Measurements from ENCODE around the gene DHRSX. TPM values are rescaled to one million over a fixed set of nuclear protein-coding genes. Genes with fewer than 3 reads are reported as not detected.

DHRSX gene
- total and polyA plus RNA-seq, 9 of the 15 experiments (the other 6 are each of a cell fraction or from before 2014, with no cell fraction given) = 0.59 to 11.0 (median 6.2) TPM

GRCh38 chrX:2263203-2263602 is 237.6 kb downstream of the DHRSX start:
- Histone ChIP-seq H3K27ac (ENCODE audit: extremely low read depth, low read depth, low read length) (no peak overlapping the region), H3K4me1 (replicated peaks in 1 of 2; ENCODE audit: control insufficient read depth in 2 of 2, insufficient read depth in 2 of 2, low read length in 2 of 2) (peaks cover 0 to 8% of the 10 kb centered on the region in 2 experiments; a peak in 2 of 5 replicates), H3K9me1 (ENCODE audit: control insufficient read depth, insufficient read depth, low read length) (no peaks in the 10 kb centered on the region), H2AFZ (ENCODE audit: low read depth, low read length) (no peak overlapping the region), H3K4me3 (no peak overlapping the region), H3K79me2 (ENCODE audit: control insufficient read depth, insufficient read depth, low read length) (no peaks in the 10 kb centered on the region), H3K9me3 (replicated peaks; ENCODE audit: control insufficient read depth, insufficient read depth, low read depth, low read length) (no peaks in the 10 kb centered on the region), H3K9ac (ENCODE audit: insufficient read depth in 1 of 2, low read depth in 2 of 2, low read length in 2 of 2) (no peak overlapping the region), H3K27me3 (ENCODE audit: control insufficient read depth in 2 of 2, insufficient read depth in 2 of 2, low read length in 2 of 2) (no peaks in the 10 kb centered on the region), H3K4me2 (ENCODE audit: insufficient read depth, low read length) (no peak overlapping the region), H3K36me3 (ENCODE audit: control insufficient read depth, insufficient read depth, low read length) (no peaks in the 10 kb centered on the region), H4K20me1 (replicated peaks; ENCODE audit: control insufficient read depth, insufficient read depth, low read length) (no peaks in the 10 kb centered on the region)
- 70% methylated on average over 5 of the region's 10 CpGs for WGBS (ENCODE audit: insufficient coverage, low coverage, missing lambda C conversion rate)
- BruUV-seq (replicated peaks) = no TSS peak
- no peak for ATAC-seq
- intact Hi-C loops (cut with micrococcal nuclease) (no loop called here), in situ Hi-C loops (cut with MboI) (loop anchor here (25.0 kb wide), 1 partner anchor 326 kb away; no protein-coding TSS in a partner anchor)
- ChIA-PET CTCF (ENCODE audit: low intra/inter-chr PET ratio) (no interaction called here), POLR2A (no interaction called here)
- no peak for FAIRE-seq
- no peak for DNase-seq (ENCODE audit: extremely low read depth in 1 of 4, low spot score in 3 of 4)
- TF ChIP-seq ZNF121 (CRISPR knock-in tag; conservative IDR thresholded peaks at IDR 0.05) (no peak), MAFK (IDR thresholded peaks at IDR 0.05; ENCODE audit: low read length) (no peak), ZNF407 (IDR thresholded peaks at IDR 0.05; ENCODE audit: low read depth) (no peak), NUFIP1 (IDR thresholded peaks at IDR 0.05; ENCODE audit: partially characterized antibody) (no peak), ATF1 (CRISPR knock-in tag; IDR thresholded peaks at IDR 0.05) (no peak), ATF1 (tag; IDR thresholded peaks at IDR 0.05) (no peak), PYGO2 (tag; IDR thresholded peaks at IDR 0.05) (no peak), ELK1 (CRISPR knock-in tag; IDR thresholded peaks at IDR 0.05) (no peak), GTF2F1 (IDR thresholded peaks at IDR 0.05; ENCODE audit: low read depth, low read length) (no peak), ELK3 (CRISPR knock-in tag; IDR thresholded peaks at IDR 0.05) (no peak), ZBTB49 (CRISPR knock-in tag; IDR thresholded peaks at IDR 0.05; ENCODE audit: borderline replicate concordance) (no peak), KHSRP (IDR thresholded peaks at IDR 0.05) (no peak)
